C4-2B (cell line): ENCODE results near the gene PCDH9.

Source experiments
- H3K27ac ChIP-seq: fragments of 450-650 bp; 2 replicates; pipeline ENCODE4 v1.5.1; 2017
- CTCF ChIP-seq: fragments of 450-650 bp; conservative IDR thresholded peaks from 2 replicates; pipeline ENCODE4 v1.5.1; 2017; ENCODE audit warnings: mild to moderate bottlenecking
- ZFX ChIP-seq: fragments of 450-650 bp; IDR thresholded peaks from 2 replicates; pipeline ENCODE4 v1.6.1; 2017

The PCDH9 gene

GRCh38 chr13:66859934-66860877, 369.9 kb downstream of the PCDH9 start:
- no peak overlapping the region for H3K27ac ChIP-seq
- TF ChIP-seq ZFX: no peak
- TF ChIP-seq CTCF: no peak

GRCh38 chr13:66859078-66859477, 371.1 kb downstream of the PCDH9 start:
- no peak for TF ChIP-seq CTCF
- no peak overlapping the region for H3K27ac ChIP-seq

- TF ChIP-seq CTCF (no peak), ZFX (no peak)
- no peak overlapping the region for H3K27ac ChIP-seq
Observed at GRCh38 chr13:66858163-66858562, 372.0 kb downstream of the PCDH9 start.

- H3K27ac ChIP-seq: no peak overlapping the region
- no peak for TF ChIP-seq ZFX
- no peak for TF ChIP-seq CTCF
Observed at GRCh38 chr13:66855131-66855530, 375.0 kb downstream of the PCDH9 start.

GRCh38 chr13:66853564-66853963, 376.6 kb downstream of the PCDH9 start:
- TF ChIP-seq CTCF (no peak), ZFX (no peak)
- H3K27ac ChIP-seq: no peak overlapping the region

GRCh38 chr13:66849706-66850105, 380.4 kb downstream of the PCDH9 start:
- TF ChIP-seq ZFX (no peak), CTCF (no peak; the same call in 1 of the 2 replicates)
- H3K27ac ChIP-seq: no peak overlapping the region

GRCh38 chr13:66847541-66847940, 382.6 kb downstream of the PCDH9 start:
- H3K27ac ChIP-seq: no peak overlapping the region
- TF ChIP-seq ZFX (no peak), CTCF (no peak)
